22Rv1 (cell line): ENCODE measurements around the gene ZFTA.

Experiments
- ZFX ChIP-seq: fragments of 450-650 bp; IDR thresholded peaks from 2 replicates; pipeline ENCODE4 v1.6.1; 2017; ENCODE audit warnings: antibody characterized with exemption, borderline replicate concordance
- TF ChIP-seq, protein P1 (sequence below): fragments of 450-650 bp; IDR thresholded peaks from 2 replicates; pipeline ENCODE4 v1.5.1; 2017; ENCODE audit warnings: mild to moderate bottlenecking

DNA sequence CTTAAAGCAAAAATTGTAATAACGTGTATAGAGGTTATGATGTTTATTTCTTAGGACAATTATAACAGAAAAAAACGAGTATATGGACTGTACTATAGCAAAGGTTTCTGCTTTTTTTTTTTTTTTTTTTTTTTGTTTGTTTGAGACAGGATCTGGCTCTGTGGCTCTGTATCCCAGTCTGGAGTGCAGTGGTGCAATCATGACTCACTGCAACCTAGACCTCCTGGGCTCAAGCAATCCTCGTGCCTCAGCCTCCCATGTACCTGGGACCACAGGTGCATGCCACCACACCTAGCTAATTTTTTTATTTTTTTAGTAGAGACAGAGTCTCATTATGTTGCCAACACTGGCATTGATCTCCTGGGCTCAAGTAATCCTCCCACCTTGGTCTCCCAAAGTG is 39.2 kb downstream of the ZFTA start:
- TF ChIP-seq, protein P1, sequence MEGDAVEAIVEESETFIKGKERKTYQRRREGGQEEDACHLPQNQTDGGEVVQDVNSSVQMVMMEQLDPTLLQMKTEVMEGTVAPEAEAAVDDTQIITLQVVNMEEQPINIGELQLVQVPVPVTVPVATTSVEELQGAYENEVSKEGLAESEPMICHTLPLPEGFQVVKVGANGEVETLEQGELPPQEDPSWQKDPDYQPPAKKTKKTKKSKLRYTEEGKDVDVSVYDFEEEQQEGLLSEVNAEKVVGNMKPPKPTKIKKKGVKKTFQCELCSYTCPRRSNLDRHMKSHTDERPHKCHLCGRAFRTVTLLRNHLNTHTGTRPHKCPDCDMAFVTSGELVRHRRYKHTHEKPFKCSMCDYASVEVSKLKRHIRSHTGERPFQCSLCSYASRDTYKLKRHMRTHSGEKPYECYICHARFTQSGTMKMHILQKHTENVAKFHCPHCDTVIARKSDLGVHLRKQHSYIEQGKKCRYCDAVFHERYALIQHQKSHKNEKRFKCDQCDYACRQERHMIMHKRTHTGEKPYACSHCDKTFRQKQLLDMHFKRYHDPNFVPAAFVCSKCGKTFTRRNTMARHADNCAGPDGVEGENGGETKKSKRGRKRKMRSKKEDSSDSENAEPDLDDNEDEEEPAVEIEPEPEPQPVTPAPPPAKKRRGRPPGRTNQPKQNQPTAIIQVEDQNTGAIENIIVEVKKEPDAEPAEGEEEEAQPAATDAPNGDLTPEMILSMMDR, result no peak
- TF ChIP-seq ZFX, result no peak
